ENCODE results near the gene SELENOS.
A peak's percentile ranks its signal among the peaks of the same experiment; 100 is the strongest.

The SELENOS gene

GRCh38 chr15:101277038-101277822 lies at the start of gene SELENOS:
TSS of gene SELENOS (minus strand) at chr15:101277485. CDS start at chr15:101277417, 68 bp downstream.
- no peak within 1 kb of the TSS for H3K9ac ChIP-seq
- no peaks in the 10 kb centered on the region for H3K79me2 ChIP-seq
- no peaks in the 10 kb centered on the region for H3K4me1 ChIP-seq
- H2AFZ ChIP-seq, result peak within 1 kb of the TSS; percentile 82
- peak within 1 kb of the TSS; percentile 87 for H3K4me2 ChIP-seq (ENCODE audit: low read length)
- TF ChIP-seq CTCF (IDR thresholded peaks at IDR 0.05), result no peak
- H3K9me3 ChIP-seq (ENCODE audit: control insufficient read depth, low read length), result no peaks in the 10 kb centered on the region
- H3K27me3 ChIP-seq (ENCODE audit: control insufficient read depth, insufficient read depth, low read length), result no peaks in the 10 kb centered on the region
- H3K4me3 ChIP-seq (ENCODE audit: low read depth, low read length), result peak within 1 kb of the TSS; percentile 81
- H3K36me3 ChIP-seq (ENCODE audit: control insufficient read depth, insufficient read depth, low read length), result no peaks in the 10 kb centered on the region
- peak within 1 kb of the TSS; percentile 64 for H3K27ac ChIP-seq

- H3K79me2 ChIP-seq, result no peaks in the 10 kb centered on the region
- H3K36me3 ChIP-seq (ENCODE audit: control insufficient read depth, insufficient read depth, low read length), result no peaks in the 10 kb centered on the region
- no peak overlapping the region for H3K9ac ChIP-seq
- no peaks in the 10 kb centered on the region for H3K27me3 ChIP-seq (ENCODE audit: control insufficient read depth, insufficient read depth, low read length)
- no peak overlapping the region for H3K4me2 ChIP-seq (ENCODE audit: low read length)
- no peak overlapping the region for H3K4me3 ChIP-seq (ENCODE audit: low read depth, low read length)
- TF ChIP-seq CTCF (IDR thresholded peaks at IDR 0.05), result no peak
- H3K4me1 ChIP-seq, result no peaks in the 10 kb centered on the region
- no peak overlapping the region for H2AFZ ChIP-seq
- H3K9me3 ChIP-seq (ENCODE audit: control insufficient read depth, low read length), result no peaks in the 10 kb centered on the region
- H3K27ac ChIP-seq, result no peak overlapping the region
Observed at GRCh38 chr15:101326462-101327146, 49.3 kb upstream of the SELENOS start.

GRCh38 chr15:101326026-101326315 lies 48.7 kb upstream of the SELENOS start:
- Histone ChIP-seq H3K36me3 (ENCODE audit: control insufficient read depth, insufficient read depth, low read length) (no peaks in the 10 kb centered on the region), H3K9me3 (ENCODE audit: control insufficient read depth, low read length) (no peaks in the 10 kb centered on the region), H3K9ac (no peak overlapping the region), H3K79me2 (no peaks in the 10 kb centered on the region), H3K27ac (no peak overlapping the region), H3K4me1 (no peaks in the 10 kb centered on the region), H3K4me3 (ENCODE audit: low read depth, low read length) (no peak overlapping the region), H2AFZ (no peak overlapping the region), H3K27me3 (ENCODE audit: control insufficient read depth, insufficient read depth, low read length) (no peaks in the 10 kb centered on the region), H3K4me2 (ENCODE audit: low read length) (no peak overlapping the region)
- no peak for TF ChIP-seq CTCF (IDR thresholded peaks at IDR 0.05)

- H3K4me3 ChIP-seq (ENCODE audit: low read depth, low read length), result no peak overlapping the region
- no peak overlapping the region for H2AFZ ChIP-seq
- no peaks in the 10 kb centered on the region for H3K79me2 ChIP-seq
- no peaks in the 10 kb centered on the region for H3K27me3 ChIP-seq (ENCODE audit: control insufficient read depth, insufficient read depth, low read length)
- H3K9me3 ChIP-seq (ENCODE audit: control insufficient read depth, low read length), result no peaks in the 10 kb centered on the region
- no peak for TF ChIP-seq CTCF (IDR thresholded peaks at IDR 0.05)
- no peaks in the 10 kb centered on the region for H3K4me1 ChIP-seq
- H3K27ac ChIP-seq, result no peak overlapping the region
- no peak overlapping the region for H3K9ac ChIP-seq
- H3K4me2 ChIP-seq (ENCODE audit: low read length), result no peak overlapping the region
- H3K36me3 ChIP-seq (ENCODE audit: control insufficient read depth, insufficient read depth, low read length), result no peaks in the 10 kb centered on the region
Observed at GRCh38 chr15:101325263-101326025, 48.2 kb upstream of the SELENOS start.
